Endothelial cell of umbilical vein (primary cell): ENCODE data around the gene DUSP6. TPM values are rescaled to one million over a fixed set of nuclear protein-coding genes. Genes with fewer than 3 reads are reported as not detected.

ENCODE experiments used
- BruUV-seq: library from RNA; stranded (reverse); fragments of 400-500 nt; replicated peaks from 2 replicates; lab custom pipeline; 2021; lab: Mats Ljungman, UMichigan
- CTCF ChIA-PET: fragments of 300-600, 350-600 bp; sonication (Branson Sonifier 250); formaldehyde crosslinking; loops from one replicate; lab custom pipeline; 2021; ENCODE audit warnings: antibody characterized with exemption, inconsistent platforms; lab: Charles Lee
- POLR2A ChIA-PET: fragments of 300-600, 350-600 bp; sonication (Branson Sonifier 250); formaldehyde crosslinking; loops from one replicate; lab custom pipeline; 2021; ENCODE audit warnings: antibody characterized with exemption, inconsistent platforms; lab: Charles Lee
- DNase-seq: peaks from one replicate; pipeline ENCODE4 v3.0.0-alpha.2; 2011; ENCODE audit warnings: low read depth, low spot score
- FAIRE-seq: peaks from 2 replicates; lab custom pipeline; 2011; peaks lifted over from hg19 to GRCh38; lab: Jason Lieb, UNC
- H2AFZ ChIP-seq: 2 replicates; pipeline ENCODE4 v1.6.0; 2012; ENCODE audit warnings: low read depth, low read length, control low read depth, inconsistent platforms
- H3K27ac ChIP-seq: 2 replicates; pipeline ENCODE4 v1.5.1; 2011; ENCODE audit warnings: low read depth, mild to moderate bottlenecking, control low read depth, low read length, moderate library complexity; ENCODE audit not compliant: insufficient read depth
- H3K27me3 ChIP-seq, 2 experiments: 2 replicates each; pipeline versions ENCODE4 v1.6.0 to v1.6.1; 2011; ENCODE audit warnings: low read length in 2 of 2, mixed read lengths in 1 of 2; ENCODE audit not compliant: control insufficient read depth in 2 of 2, insufficient read depth in 2 of 2
- H3K36me3 ChIP-seq, 2 experiments: 2 replicates in 1 of 2; 3 replicates in 1 of 2; pipeline ENCODE4 v1.5.1; 2011; ENCODE audit warnings: low read length in 2 of 2, mild to moderate bottlenecking in 1 of 2, moderate library complexity in 1 of 2; ENCODE audit not compliant: control insufficient read depth in 2 of 2, insufficient read depth in 2 of 2; ENCODE audit errors: extremely low read depth in 1 of 2
- H3K4me1 ChIP-seq: 3 replicates; pipeline ENCODE4 v1.5.1; 2011; ENCODE audit warnings: mild to moderate bottlenecking, low read length; ENCODE audit not compliant: control insufficient read depth, insufficient read depth; ENCODE audit errors: extremely low read depth
- H3K4me2 ChIP-seq: 2 replicates; pipeline ENCODE4 v1.6.1; 2011; ENCODE audit warnings: low read length, control low read depth, mixed read lengths; ENCODE audit not compliant: insufficient read depth
- H3K4me3 ChIP-seq, 3 experiments: fragments of 200-600 bp in 1 of 3; sonication (generic), shearing (Covaris generic) in 1 of 3; replicated peaks in 1 of 3; 2 replicates each; pipeline ENCODE4 v1.5.1; 2011 to 2016; ENCODE audit warnings: control low read depth in 3 of 3, low read length in 3 of 3, mild to moderate bottlenecking in 2 of 3, inconsistent platforms in 1 of 3, low read depth in 1 of 3, moderate library complexity in 1 of 3; ENCODE audit not compliant: insufficient read depth in 1 of 3
- H3K79me2 ChIP-seq: 2 replicates; pipeline ENCODE4 v1.6.0; 2012; ENCODE audit warnings: low read length, inconsistent platforms; ENCODE audit not compliant: control insufficient read depth, insufficient read depth
- H3K9ac ChIP-seq: replicated peaks from 2 replicates; pipeline ENCODE3; 2011; ENCODE audit warnings: low read length, control low read depth; ENCODE audit not compliant: insufficient read depth; ENCODE audit errors: extremely low read depth
- H3K9me1 ChIP-seq: replicated peaks from 3 replicates; pipeline ENCODE4 v1.6.0; 2011; ENCODE audit warnings: mild to moderate bottlenecking, low read length; ENCODE audit not compliant: control insufficient read depth, insufficient read depth; ENCODE audit errors: extremely low read depth
- H3K9me3 ChIP-seq: replicated peaks from 2 replicates; pipeline ENCODE4 v1.5.1; 2012; ENCODE audit warnings: low read length, inconsistent platforms; ENCODE audit not compliant: control insufficient read depth, insufficient read depth
- H4K20me1 ChIP-seq: replicated peaks from 2 replicates; pipeline ENCODE3; 2011; ENCODE audit warnings: mild to moderate bottlenecking, low read length; ENCODE audit not compliant: control insufficient read depth, insufficient read depth; ENCODE audit errors: extremely low read depth
- EZH2 ChIP-seq: IDR thresholded peaks from 2 replicates; pipeline ENCODE4 v1.6.1; 2012; ENCODE audit warnings: borderline replicate concordance, low read depth, mild to moderate bottlenecking, moderate library complexity, low read length, inconsistent platforms; ENCODE audit not compliant: severe bottlenecking
- FOS ChIP-seq: IDR thresholded peaks from 2 replicates; pipeline ENCODE4 v1.6.1; 2011; ENCODE audit warnings: mild to moderate bottlenecking, low read length, moderate library complexity, borderline replicate concordance; ENCODE audit not compliant: insufficient read depth
- GATA2 ChIP-seq: IDR thresholded peaks from 2 replicates; pipeline ENCODE4 v1.7.0; 2011; ENCODE audit warnings: low read depth, mild to moderate bottlenecking, moderate library complexity, mixed read lengths, low read length; ENCODE audit not compliant: insufficient read length, insufficient read depth
- JUN ChIP-seq: IDR thresholded peaks from 2 replicates; pipeline ENCODE4 v1.6.1; 2011; ENCODE audit warnings: borderline replicate concordance, low read depth; ENCODE audit not compliant: insufficient read length, insufficient read depth
- MAX ChIP-seq: IDR thresholded peaks from 2 replicates; pipeline ENCODE4 v1.6.1; 2011; ENCODE audit not compliant: insufficient read depth, insufficient read length
- MYC ChIP-seq: IDR thresholded peaks from one replicate; pipeline ENCODE4 v1.6.1; 2011; ENCODE audit warnings: mild to moderate bottlenecking, low read depth, low read length
- POLR2A ChIP-seq: IDR thresholded peaks from 2 replicates; pipeline ENCODE4 v1.6.1; 2012; ENCODE audit warnings: low read depth, mild to moderate bottlenecking, control low read depth, low read length
- POLR2AphosphoS5 ChIP-seq: IDR thresholded peaks from 2 replicates; pipeline ENCODE4 v1.6.1; 2012; ENCODE audit warnings: low read depth, mild to moderate bottlenecking, control low read depth, low read length, moderate library complexity; ENCODE audit not compliant: insufficient read depth
- dilution Hi-C: fragments of 300-500 bp; cut with MboI; formaldehyde crosslinking; loops from one replicate; pipeline ENCODE4 v1.15.0; 2019; ENCODE audit warnings: low sequenced_read_pairs; ENCODE audit not compliant: extremely low pct_ligation_motif_present
- intact Hi-C: fragments of 100-400 bp; cut with micrococcal nuclease; formaldehyde crosslinking; loops from one replicate; pipeline ENCODE4 v1.10.0; 2022
- polyA plus RNA-seq, 4 experiments: library from polyadenylated mRNA; depleted of rRNA in 3 of 4; stranded (reverse) in 3 of 4; unstranded in 1 of 4; fragments of >200 nt; gene quantifications; 2 replicates each; pipeline versions ENCODE4 v1.2.1 to v1.2.3, GENCODE V29; 2011 to 2012; ENCODE audit warnings: missing spikeins in 1 of 4
- total RNA-seq: library from RNA; stranded (reverse); gene quantifications from 2 replicates; pipeline ENCODE4 v1.2.3, GENCODE V29; 2021
- TF ChIP-seq, protein P1 (sequence below), 2 donors: IDR thresholded peaks; 1 replicate in 1 of 2; 2 replicates in 1 of 2; pipeline ENCODE4 v1.5.1; 2011; ENCODE audit warnings: low read length in 2 of 2, mild to moderate bottlenecking in 2 of 2, moderate library complexity in 2 of 2, control low read depth in 1 of 2, inconsistent platforms in 1 of 2, low read depth in 1 of 2; ENCODE audit not compliant: insufficient read depth in 1 of 2; ENCODE audit errors: extremely low read depth in 1 of 2

DUSP6 gene
- total and polyA plus RNA-seq, 2 donors (not counting 3 experiments of a cell fraction or from before 2014, with no cell fraction given), result 148 to 149 TPM

DNA sequence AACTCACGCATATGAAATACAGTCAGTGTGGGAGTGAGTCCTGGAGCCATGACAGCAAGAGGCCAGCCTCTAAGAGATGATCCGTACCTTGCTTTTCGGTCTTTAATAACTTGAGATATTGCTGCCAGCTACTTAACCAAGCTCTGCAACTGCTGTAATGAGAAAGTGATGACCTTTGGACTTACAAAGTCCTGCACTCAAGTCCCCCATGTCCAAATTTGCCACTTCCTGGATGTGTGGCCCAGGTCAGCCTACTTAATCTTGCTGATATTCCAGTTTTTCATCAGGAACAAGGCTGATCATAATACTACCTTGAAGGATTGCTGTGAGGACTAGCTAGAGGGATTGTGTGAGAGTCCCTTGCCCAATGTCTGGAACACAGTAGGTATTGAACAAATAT lies 33.8 kb upstream of the DUSP6 start:
- FAIRE-seq, result no peak
- H3K9me1 ChIP-seq, result no peaks in the 10 kb centered on the region
- H3K27me3 ChIP-seq, result no peaks in the 10 kb centered on the region
- dilution Hi-C loops, result no loop called here
- no peaks in the 10 kb centered on the region for H3K36me3 ChIP-seq
- H3K79me2 ChIP-seq, result no peaks in the 10 kb centered on the region
- TF ChIP-seq POLR2A (no peak), MYC (no peak), EZH2 (no peak), POLR2AphosphoS5 (no peak), GATA2 (no peak), MAX (no peak), JUN (no peak), FOS (no peak)
- TF ChIP-seq, protein P1, sequence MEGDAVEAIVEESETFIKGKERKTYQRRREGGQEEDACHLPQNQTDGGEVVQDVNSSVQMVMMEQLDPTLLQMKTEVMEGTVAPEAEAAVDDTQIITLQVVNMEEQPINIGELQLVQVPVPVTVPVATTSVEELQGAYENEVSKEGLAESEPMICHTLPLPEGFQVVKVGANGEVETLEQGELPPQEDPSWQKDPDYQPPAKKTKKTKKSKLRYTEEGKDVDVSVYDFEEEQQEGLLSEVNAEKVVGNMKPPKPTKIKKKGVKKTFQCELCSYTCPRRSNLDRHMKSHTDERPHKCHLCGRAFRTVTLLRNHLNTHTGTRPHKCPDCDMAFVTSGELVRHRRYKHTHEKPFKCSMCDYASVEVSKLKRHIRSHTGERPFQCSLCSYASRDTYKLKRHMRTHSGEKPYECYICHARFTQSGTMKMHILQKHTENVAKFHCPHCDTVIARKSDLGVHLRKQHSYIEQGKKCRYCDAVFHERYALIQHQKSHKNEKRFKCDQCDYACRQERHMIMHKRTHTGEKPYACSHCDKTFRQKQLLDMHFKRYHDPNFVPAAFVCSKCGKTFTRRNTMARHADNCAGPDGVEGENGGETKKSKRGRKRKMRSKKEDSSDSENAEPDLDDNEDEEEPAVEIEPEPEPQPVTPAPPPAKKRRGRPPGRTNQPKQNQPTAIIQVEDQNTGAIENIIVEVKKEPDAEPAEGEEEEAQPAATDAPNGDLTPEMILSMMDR (IDR thresholded peaks at IDR 0.05; ENCODE audit: extremely low read depth in 1 of 2, insufficient read depth in 1 of 2, low read depth in 1 of 2, low read length in 2 of 2), result no peak
- H3K9ac ChIP-seq, result no peak overlapping the region
- BruUV-seq, result no TSS peak
- H3K27ac ChIP-seq, result no peak overlapping the region
- no peaks in the 10 kb centered on the region for H4K20me1 ChIP-seq
- H3K4me1 ChIP-seq, result peaks cover 35% of the 10 kb centered on the region
- no peaks in the 10 kb centered on the region for H3K9me3 ChIP-seq
- CTCF ChIA-PET, result no interaction called here
- H3K4me3 ChIP-seq, result no peak overlapping the region
- intact Hi-C loops, result loop anchor here (5.0 kb wide), 1 partner anchor 1276 kb away; no protein-coding TSS in a partner anchor
- H2AFZ ChIP-seq, result no peak overlapping the region
- DNase-seq, result no peak
- H3K4me2 ChIP-seq, result no peak overlapping the region
- POLR2A ChIA-PET, result no interaction called here
